CD4-positive, alpha-beta memory T cell (primary cell): ENCODE measurements around the gene CFAP410. TPM values are rescaled to one million over a fixed set of nuclear protein-coding genes. Genes with fewer than 3 reads are reported as not detected.
"Not testable (repeated sequence)": the region's sequence is repeated elsewhere in the genome, so short reads cannot be mapped to it uniquely, and the experiment has no call there.

Experiments
- CTCF ChIA-PET: fragments of 350-600 bp; sonication (Branson Sonifier 250); formaldehyde crosslinking; loops from one replicate; lab custom pipeline; 2021; ENCODE audit warnings: inconsistent platforms; ENCODE audit not compliant: partially characterized antibody; lab: Charles Lee
- POLR2A ChIA-PET: fragments of 350-600 bp; sonication (Branson Sonifier 250); formaldehyde crosslinking; loops from one replicate; lab custom pipeline; 2021; ENCODE audit not compliant: partially characterized antibody; lab: Charles Lee
- DNase-seq, 5 donors: peaks; one replicate each; pipeline versions ENCODE4 v3.0.0 to v3.0.0-alpha.2; 2020 to 2022; ENCODE audit warnings: mixed read lengths in 1 of 5
- H3K27ac ChIP-seq: one replicate; pipeline ENCODE4 v1.7.0; 2013; ENCODE audit warnings: low read depth, low read length
- H3K27me3 ChIP-seq: 2 replicates; pipeline ENCODE4 v1.7.0; 2013; ENCODE audit warnings: mild to moderate bottlenecking, low read length, moderate library complexity; ENCODE audit not compliant: insufficient read depth
- H3K36me3 ChIP-seq: 2 replicates; pipeline ENCODE4 v1.7.0; 2013; ENCODE audit warnings: mild to moderate bottlenecking, low read length, moderate library complexity; ENCODE audit not compliant: insufficient read depth
- H3K4me1 ChIP-seq: 2 replicates; pipeline ENCODE4 v1.7.0; 2013; ENCODE audit warnings: mild to moderate bottlenecking, low read length, moderate library complexity; ENCODE audit not compliant: insufficient read depth
- H3K4me3 ChIP-seq, 2 donors: one replicate each; pipeline ENCODE4 v1.7.0; 2013; ENCODE audit warnings: low read length in 2 of 2, mild to moderate bottlenecking in 1 of 2
- H3K9me3 ChIP-seq, 2 donors: one replicate each; pipeline ENCODE4 v1.7.0; 2013; ENCODE audit warnings: low read length in 2 of 2, control low read depth in 1 of 2; ENCODE audit not compliant: control insufficient read depth in 1 of 2
- H3K27ac Mint-ChIP-seq, 7 donors: one replicate each; pipeline ENCODE4 v1.8.0; 2020 to 2021; ENCODE audit warnings: mixed read lengths in 7 of 7, mild to moderate bottlenecking in 6 of 7, inconsistent platforms in 3 of 7, moderate library complexity in 3 of 7
- H3K27me3 Mint-ChIP-seq, 2 donors: one replicate each; pipeline ENCODE4 v1.8.0; 2020 to 2021; ENCODE audit warnings: mixed read lengths in 2 of 2
- H3K36me3 Mint-ChIP-seq, 2 donors: one replicate each; pipeline ENCODE4 v1.8.0; 2020 to 2021; ENCODE audit warnings: mixed read lengths in 2 of 2, inconsistent platforms in 1 of 2, mild to moderate bottlenecking in 1 of 2
- H3K4me1 Mint-ChIP-seq, 4 donors: one replicate each; pipeline ENCODE4 v1.8.0; 2020 to 2021; ENCODE audit warnings: mixed read lengths in 4 of 4, mild to moderate bottlenecking in 1 of 4
- H3K4me3 Mint-ChIP-seq, 8 donors: one replicate each; pipeline ENCODE4 v1.8.0; 2020 to 2021; ENCODE audit warnings: mixed read lengths in 8 of 8, mild to moderate bottlenecking in 7 of 8, moderate library complexity in 6 of 8, inconsistent platforms in 3 of 8
- H3K9me3 Mint-ChIP-seq, 8 donors: one replicate each; pipeline ENCODE4 v1.8.0; 2020 to 2021; ENCODE audit warnings: mixed read lengths in 8 of 8, mild to moderate bottlenecking in 5 of 8, inconsistent platforms in 3 of 8, moderate library complexity in 1 of 8
- intact Hi-C: fragments of 100-400 bp; cut with micrococcal nuclease; formaldehyde crosslinking; loops from one replicate; pipeline ENCODE4 v1.15.1; 2023
- polyA plus RNA-seq, 2 donors: library from polyadenylated mRNA; unstranded; fragments of 300-500 nt; fragmentation: Illumina TruSeq; gene quantifications; one replicate each; pipeline ENCODE4 v1.2.3, GENCODE V29; 2021
- total RNA-seq, 2 experiments: library from RNA; stranded (reverse); gene quantifications; one replicate each; pipeline ENCODE4 v1.2.3, GENCODE V29; 2021

The CFAP410 gene
- total and polyA plus RNA-seq, 4 experiments from 2014 or later, result 20.1 to 55.2 (median 42.0) TPM

GRCh38 chr21:44363278-44363677 lies 24.1 kb upstream of the CFAP410 start:
- ChIA-PET POLR2A (no interaction called here), CTCF (no interaction called here)
- peaks cover 0 to 2% of the 10 kb centered on the region in 2 donors for H3K27me3 Mint-ChIP-seq
- H3K27ac Mint-ChIP-seq, result no peak overlapping the region
- Histone ChIP-seq H3K4me3 (no peak overlapping the region), H3K27ac (no peak overlapping the region), H3K4me1 (no peaks in the 10 kb centered on the region), H3K9me3 (peaks cover 0 to 7% of the 10 kb centered on the region in 2 donors), H3K36me3 (no peaks in the 10 kb centered on the region), H3K27me3 (no peaks in the 10 kb centered on the region)
- H3K4me1 Mint-ChIP-seq, result peaks cover 0 to 16% (median 4%) of the 10 kb centered on the region in 4 donors
- H3K9me3 Mint-ChIP-seq, result peaks cover 0 to 10% (median 9%) of the 10 kb centered on the region in 8 donors
- DNase-seq, result no peak
- no peak overlapping the region for H3K4me3 Mint-ChIP-seq
- intact Hi-C loops, result no loop called here
- peaks cover 0 to 8% of the 10 kb centered on the region in 2 donors for H3K36me3 Mint-ChIP-seq

- H3K9me3 ChIP-seq, intact Hi-C loops, H3K27ac Mint-ChIP-seq, H3K36me3 Mint-ChIP-seq, H3K4me1 ChIP-seq, H3K27me3 ChIP-seq, CTCF ChIA-PET, DNase-seq, H3K4me3 Mint-ChIP-seq, POLR2A ChIA-PET, H3K27me3 Mint-ChIP-seq, H3K4me3 ChIP-seq, H3K27ac ChIP-seq, H3K36me3 ChIP-seq: not testable (repeated sequence)
- Mint-ChIP-seq H3K4me1 (peaks cover 0 to 12% (median 4%) of the 10 kb centered on the region in 4 donors), H3K9me3 (peaks cover 0 to 10% (median 9%) of the 10 kb centered on the region in 8 donors)
Measured at GRCh38 chr21:44361903-44362302, 22.7 kb upstream of the CFAP410 start.

- Mint-ChIP-seq H3K36me3 (peaks cover 0 to 8% of the 10 kb centered on the region in 2 donors), H3K27ac (no peak overlapping the region), H3K27me3 (no peaks in the 10 kb centered on the region), H3K4me1 (peaks cover 10 to 25% (median 12%) of the 10 kb centered on the region in 4 donors), H3K4me3 (no peak overlapping the region), H3K9me3 (peaks cover 0 to 10% (median 9%) of the 10 kb centered on the region in 8 donors)
- intact Hi-C loops, result no loop called here
- ChIA-PET CTCF (interaction anchor here (0.7 kb wide), 1 partner anchor 16 kb away, joined by 3 read pairs; no protein-coding TSS in a partner anchor), POLR2A (interaction anchor here (1.0 kb wide), 1 partner anchor 21 kb away, joined by 3 read pairs; the partner anchor contains the start of gene CFAP410)
- H3K36me3 ChIP-seq, result no peaks in the 10 kb centered on the region
- peaks cover 7% of the 10 kb centered on the region for H3K4me1 ChIP-seq
- peaks cover 0 to 7% of the 10 kb centered on the region in 2 donors for H3K9me3 ChIP-seq
- no peaks in the 10 kb centered on the region for H3K27me3 ChIP-seq
- no peak overlapping the region for H3K27ac ChIP-seq
- no peak overlapping the region for H3K4me3 ChIP-seq
- DNase-seq, result no peak
Measured at GRCh38 chr21:44360159-44360558, 21.0 kb upstream of the CFAP410 start.

GRCh38 chr21:44359396-44359795 lies 20.2 kb upstream of the CFAP410 start:
- intact Hi-C loops, result no loop called here
- peak overlapping the region in 1 of 7 donors; percentile 25 for H3K27ac Mint-ChIP-seq
- peaks cover 15 to 33% (median 18%) of the 10 kb centered on the region in 4 donors for H3K4me1 Mint-ChIP-seq
- no peak overlapping the region for H3K4me3 Mint-ChIP-seq
- peaks cover 0 to 7% of the 10 kb centered on the region in 2 donors for H3K9me3 ChIP-seq
- ChIA-PET POLR2A (no interaction called here), CTCF (no interaction called here)
- H3K36me3 ChIP-seq, result no peaks in the 10 kb centered on the region
- no peak overlapping the region for H3K27ac ChIP-seq
- H3K9me3 Mint-ChIP-seq, result peaks cover 0 to 10% (median 9%) of the 10 kb centered on the region in 8 donors
- H3K27me3 ChIP-seq, result no peaks in the 10 kb centered on the region
- no peak for DNase-seq
- H3K27me3 Mint-ChIP-seq, result no peaks in the 10 kb centered on the region
- H3K4me3 ChIP-seq, result no peak overlapping the region
- peaks cover 15% of the 10 kb centered on the region for H3K4me1 ChIP-seq
- H3K36me3 Mint-ChIP-seq, result peaks cover 0 to 8% of the 10 kb centered on the region in 2 donors

GRCh38 chr21:44357064-44357837 lies 18.1 kb upstream of the CFAP410 start:
- Mint-ChIP-seq H3K9me3 (no peaks in the 10 kb centered on the region), H3K4me1 (peaks cover 25 to 55% (median 36%) of the 10 kb centered on the region in 4 donors), H3K27me3 (peaks cover 0 to 3% of the 10 kb centered on the region in 2 donors), H3K36me3 (no peaks in the 10 kb centered on the region), H3K27ac (no peak overlapping the region), H3K4me3 (no peak overlapping the region)
- H3K27ac ChIP-seq, result no peak overlapping the region
- H3K36me3 ChIP-seq, result no peaks in the 10 kb centered on the region
- intact Hi-C loops, result no loop called here
- no peak for DNase-seq
- ChIA-PET POLR2A (no interaction called here), CTCF (no interaction called here)
- H3K4me3 ChIP-seq, result no peak overlapping the region
- no peaks in the 10 kb centered on the region for H3K9me3 ChIP-seq
- no peaks in the 10 kb centered on the region for H3K27me3 ChIP-seq
- peaks cover 36% of the 10 kb centered on the region for H3K4me1 ChIP-seq

- Mint-ChIP-seq H3K4me1 (peaks cover 25 to 55% (median 37%) of the 10 kb centered on the region in 4 donors), H3K27me3 (peaks cover 0 to 3% of the 10 kb centered on the region in 2 donors), H3K27ac (no peak overlapping the region), H3K9me3 (no peaks in the 10 kb centered on the region), H3K36me3 (no peaks in the 10 kb centered on the region), H3K4me3 (no peak overlapping the region)
- Histone ChIP-seq H3K4me3 (no peak overlapping the region), H3K9me3 (no peaks in the 10 kb centered on the region), H3K36me3 (no peaks in the 10 kb centered on the region), H3K4me1 (peaks cover 37% of the 10 kb centered on the region), H3K27ac (no peak overlapping the region), H3K27me3 (no peaks in the 10 kb centered on the region)
- ChIA-PET CTCF (no interaction called here), POLR2A (no interaction called here)
- no peak for DNase-seq
- intact Hi-C loops, result no loop called here
Measured at GRCh38 chr21:44356636-44357035, 17.4 kb upstream of the CFAP410 start.

GRCh38 chr21:44356160-44356559 lies 17.0 kb upstream of the CFAP410 start:
- Mint-ChIP-seq H3K4me3 (peak overlapping the region in 1 of 8 donors; percentile 15), H3K4me1 (peaks cover 25 to 58% (median 37%) of the 10 kb centered on the region in 4 donors), H3K36me3 (no peaks in the 10 kb centered on the region), H3K27me3 (peaks cover 3% of the 10 kb centered on the region in 2 donors), H3K27ac (peak overlapping the region in 1 of 7 donors; percentile 13), H3K9me3 (no peaks in the 10 kb centered on the region)
- no peak overlapping the region for H3K4me3 ChIP-seq
- no peaks in the 10 kb centered on the region for H3K9me3 ChIP-seq
- peaks cover 37% of the 10 kb centered on the region for H3K4me1 ChIP-seq
- CTCF ChIA-PET, result interaction anchor here (0.6 kb wide), 1 partner anchor 1339 kb away, joined by 4 read pairs; no protein-coding TSS in a partner anchor
- POLR2A ChIA-PET, result no interaction called here
- DNase-seq, result no peak
- no peaks in the 10 kb centered on the region for H3K27me3 ChIP-seq
- H3K27ac ChIP-seq, result no peak overlapping the region
- H3K36me3 ChIP-seq, result no peaks in the 10 kb centered on the region
- intact Hi-C loops, result no loop called here
